ENCODE measurements around the gene TRIM17. TPM values are rescaled to one million over a fixed set of nuclear protein-coding genes. Genes with fewer than 3 reads are reported as not detected.

Gene TRIM17
- total and polyA plus RNA-seq, 2 donors (not counting 1 experiment from before 2014, with no cell fraction given), result 0.12 to 0.17 TPM

- H3K4me1 ChIP-seq (ENCODE audit: control insufficient read depth, extremely low read depth, insufficient read depth, low read length), result peaks cover 6% of the 10 kb centered on the region
- no peaks in the 10 kb centered on the region for H4K20me1 ChIP-seq (ENCODE audit: control insufficient read depth, extremely low read depth, insufficient read depth, low read length)
- H3K9me3 ChIP-seq (ENCODE audit: control insufficient read depth, insufficient read depth, low read depth, low read length), result no peaks in the 10 kb centered on the region
- H3K9ac ChIP-seq (ENCODE audit: insufficient read depth, low read length), result no peak overlapping the region
- no peaks in the 10 kb centered on the region for H3K36me3 ChIP-seq (ENCODE audit: control insufficient read depth, insufficient read depth, low read length)
- H3K27ac ChIP-seq (ENCODE audit: insufficient read depth, low read length), result no peak overlapping the region
- no peak overlapping the region for H3K4me2 ChIP-seq (ENCODE audit: extremely low read depth, insufficient read depth, low read length)
- no peaks in the 10 kb centered on the region for H3K27me3 ChIP-seq (ENCODE audit: control insufficient read depth, insufficient read depth, low read length)
- TF ChIP-seq EZH2 (IDR thresholded peaks at IDR 0.05; ENCODE audit: low read length, missing control alignments), result no peak
- TF ChIP-seq CTCF (conservative IDR thresholded peaks at IDR 0.05 in 1 of 2, IDR thresholded peaks at IDR 0.05 in 1 of 2; ENCODE audit: low read depth in 1 of 2, low read length in 2 of 2), result no peak
- H3K79me2 ChIP-seq (ENCODE audit: control insufficient read depth, insufficient read depth, low read length), result no peaks in the 10 kb centered on the region
- H2AFZ ChIP-seq (ENCODE audit: low read length), result no peak overlapping the region
- peak overlapping the region in 1 of 4 experiments; percentile 37 for H3K4me3 ChIP-seq (replicated peaks in 1 of 4; ENCODE audit: control extremely low read depth in 1 of 4, insufficient read depth in 1 of 4, low read depth in 3 of 4, low read length in 4 of 4)
- no peak for DNase-seq (ENCODE audit: low read depth in 2 of 2)
These were observed 37.0 kb downstream of the TRIM17 start for GRCh38 chr1:228379666-228380065.

- peak overlapping the region; percentile 31 for H3K9ac ChIP-seq (ENCODE audit: insufficient read depth, low read length)
These were observed 37.7 kb downstream of the TRIM17 start for GRCh38 chr1:228378873-228379460.

More at GRCh38 chr1:228378873-228379460, 37.7 kb downstream of the TRIM17 start:
- no peaks in the 10 kb centered on the region for H3K36me3 ChIP-seq (ENCODE audit: control insufficient read depth, insufficient read depth, low read length)
- peak overlapping the region; percentile 87 for H3K4me2 ChIP-seq (ENCODE audit: extremely low read depth, insufficient read depth, low read length)
- H2AFZ ChIP-seq (ENCODE audit: low read length), result peak overlapping the region; percentile 21
- no peaks in the 10 kb centered on the region for H4K20me1 ChIP-seq (ENCODE audit: control insufficient read depth, extremely low read depth, insufficient read depth, low read length)
- H3K4me3 ChIP-seq (replicated peaks in 1 of 4; ENCODE audit: control extremely low read depth in 1 of 4, insufficient read depth in 1 of 4, low read depth in 3 of 4, low read length in 4 of 4), result peak overlapping the region; percentile 37 to 64 (median 49)
- TF ChIP-seq EZH2 (IDR thresholded peaks at IDR 0.05; ENCODE audit: low read length, missing control alignments) (no peak), CTCF (conservative IDR thresholded peaks at IDR 0.05 in 1 of 2, IDR thresholded peaks at IDR 0.05 in 1 of 2; ENCODE audit: low read depth in 1 of 2, low read length in 2 of 2) (no peak)
- no peak overlapping the region for H3K27ac ChIP-seq (ENCODE audit: insufficient read depth, low read length)
- H3K79me2 ChIP-seq (ENCODE audit: control insufficient read depth, insufficient read depth, low read length), result no peaks in the 10 kb centered on the region
- peak in 1 of 2 donors; percentile 27 for DNase-seq (ENCODE audit: low read depth in 2 of 2)
- peaks cover 11% of the 10 kb centered on the region for H3K4me1 ChIP-seq (ENCODE audit: control insufficient read depth, extremely low read depth, insufficient read depth, low read length)
- H3K9me3 ChIP-seq (ENCODE audit: control insufficient read depth, insufficient read depth, low read depth, low read length), result no peaks in the 10 kb centered on the region
- no peaks in the 10 kb centered on the region for H3K27me3 ChIP-seq (ENCODE audit: control insufficient read depth, insufficient read depth, low read length)
